Measurements from ENCODE around the gene IMP4.

IMP4 gene

DNA sequence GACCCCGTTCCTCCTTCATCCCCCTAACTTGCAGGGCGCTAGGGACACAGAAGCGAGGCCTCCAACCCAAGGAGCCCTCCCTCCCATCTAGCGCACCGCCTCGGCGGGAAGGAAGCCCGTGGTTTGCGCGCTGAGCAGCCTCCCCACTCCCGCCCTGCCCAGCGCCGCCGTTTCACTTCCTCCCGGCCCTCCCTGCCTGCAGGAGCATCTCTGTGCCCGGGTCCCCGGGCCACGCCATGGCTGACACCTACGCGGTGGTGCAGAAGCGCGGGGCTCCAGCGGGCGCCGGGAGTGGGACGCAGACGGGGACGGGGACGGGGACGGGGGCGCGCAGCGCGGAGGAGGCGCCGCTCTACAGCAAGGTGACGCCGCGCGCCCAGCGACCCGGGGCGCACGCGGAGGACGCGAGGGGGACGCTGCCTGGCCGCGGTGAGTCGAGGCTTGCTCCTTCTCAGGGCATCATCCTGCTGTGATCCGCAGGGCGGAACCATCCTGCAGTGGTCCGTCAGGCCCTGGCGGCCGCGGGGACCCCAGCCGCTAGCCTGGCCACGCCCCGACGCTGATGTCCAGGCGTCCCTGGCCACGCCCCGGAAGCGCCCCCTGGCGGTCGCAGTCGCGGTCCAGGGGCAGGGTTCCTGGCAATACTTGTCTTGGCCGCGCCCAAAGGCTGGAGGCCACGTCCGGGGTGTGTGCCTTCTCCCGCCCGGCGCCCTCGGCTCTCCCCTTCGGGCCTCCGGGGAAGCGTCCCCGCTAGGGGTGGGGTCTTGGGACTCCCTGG, 29.5 kb downstream of the IMP4 start (continued):
- TF ChIP-seq, protein P1, sequence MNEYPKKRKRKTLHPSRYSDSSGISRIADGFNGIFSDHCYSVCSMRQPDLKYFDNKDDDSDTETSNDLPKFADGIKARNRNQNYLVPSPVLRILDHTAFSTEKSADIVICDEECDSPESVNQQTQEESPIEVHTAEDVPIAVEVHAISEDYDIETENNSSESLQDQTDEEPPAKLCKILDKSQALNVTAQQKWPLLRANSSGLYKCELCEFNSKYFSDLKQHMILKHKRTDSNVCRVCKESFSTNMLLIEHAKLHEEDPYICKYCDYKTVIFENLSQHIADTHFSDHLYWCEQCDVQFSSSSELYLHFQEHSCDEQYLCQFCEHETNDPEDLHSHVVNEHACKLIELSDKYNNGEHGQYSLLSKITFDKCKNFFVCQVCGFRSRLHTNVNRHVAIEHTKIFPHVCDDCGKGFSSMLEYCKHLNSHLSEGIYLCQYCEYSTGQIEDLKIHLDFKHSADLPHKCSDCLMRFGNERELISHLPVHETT (tag by site-specific recombination; IDR thresholded peaks at IDR 0.05): no peak
- TF ChIP-seq, protein P2, sequence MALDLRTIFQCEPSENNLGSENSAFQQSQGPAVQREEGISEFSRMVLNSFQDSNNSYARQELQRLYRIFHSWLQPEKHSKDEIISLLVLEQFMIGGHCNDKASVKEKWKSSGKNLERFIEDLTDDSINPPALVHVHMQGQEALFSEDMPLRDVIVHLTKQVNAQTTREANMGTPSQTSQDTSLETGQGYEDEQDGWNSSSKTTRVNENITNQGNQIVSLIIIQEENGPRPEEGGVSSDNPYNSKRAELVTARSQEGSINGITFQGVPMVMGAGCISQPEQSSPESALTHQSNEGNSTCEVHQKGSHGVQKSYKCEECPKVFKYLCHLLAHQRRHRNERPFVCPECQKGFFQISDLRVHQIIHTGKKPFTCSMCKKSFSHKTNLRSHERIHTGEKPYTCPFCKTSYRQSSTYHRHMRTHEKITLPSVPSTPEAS (tag by site-specific recombination; IDR thresholded peaks at IDR 0.05): no peak
- TF ChIP-seq ZNF600 (tag by site-specific recombination; IDR thresholded peaks at IDR 0.05) (no peak), FEZF1 (tag by site-specific recombination; IDR thresholded peaks at IDR 0.05) (no peak), ZNF626 (tag by site-specific recombination; IDR thresholded peaks at IDR 0.05) (no peak), ZNF76 (tag by site-specific recombination; IDR thresholded peaks at IDR 0.05; ENCODE audit: borderline replicate concordance, low read depth) (peak; percentile 84), ZNF768 (tag by site-specific recombination; IDR thresholded peaks at IDR 0.05) (no peak), ZFP69B (tag by site-specific recombination; IDR thresholded peaks at IDR 0.05) (no peak), ZNF785 (tag by site-specific recombination; IDR thresholded peaks at IDR 0.05) (no peak), ZNF670 (tag by site-specific recombination; IDR thresholded peaks at IDR 0.05; ENCODE audit: low read depth) (no peak), BCL11B (tag by site-specific recombination; IDR thresholded peaks at IDR 0.05; ENCODE audit: low read depth) (peak; percentile 48; the same call in 1 of the 2 replicates), ZNF677 (tag by site-specific recombination; IDR thresholded peaks at IDR 0.05) (no peak), ZNF211 (tag by site-specific recombination; IDR thresholded peaks at IDR 0.05; ENCODE audit: low read depth) (no peak), ZNF24 (tag by site-specific recombination; IDR thresholded peaks at IDR 0.05) (no peak), ZNF791 (tag by site-specific recombination; IDR thresholded peaks at IDR 0.05) (no peak), ZNF529 (tag by site-specific recombination; IDR thresholded peaks at IDR 0.05; ENCODE audit: insufficient replicate concordance) (no peak), ZFP37 (tag by site-specific recombination; IDR thresholded peaks at IDR 0.05) (0 out of 2 replicates have a peak, but pooled peaks have one; percentile 68), ZNF37A (tag by site-specific recombination; IDR thresholded peaks at IDR 0.05) (no peak), ZNF558 (tag by site-specific recombination; IDR thresholded peaks at IDR 0.05) (no peak), ZSCAN30 (tag by site-specific recombination; IDR thresholded peaks at IDR 0.05) (peak; percentile 88), ZNF473 (tag by site-specific recombination; IDR thresholded peaks at IDR 0.05) (no peak), ZFHX2 (tag by site-specific recombination; conservative IDR thresholded peaks at IDR 0.05) (peak; percentile 78), ZNF140 (tag by site-specific recombination; IDR thresholded peaks at IDR 0.05) (no peak), SCRT1 (tag by site-specific recombination; IDR thresholded peaks at IDR 0.05; ENCODE audit: borderline replicate concordance) (no peak)
- TF ChIP-seq, protein P3, sequence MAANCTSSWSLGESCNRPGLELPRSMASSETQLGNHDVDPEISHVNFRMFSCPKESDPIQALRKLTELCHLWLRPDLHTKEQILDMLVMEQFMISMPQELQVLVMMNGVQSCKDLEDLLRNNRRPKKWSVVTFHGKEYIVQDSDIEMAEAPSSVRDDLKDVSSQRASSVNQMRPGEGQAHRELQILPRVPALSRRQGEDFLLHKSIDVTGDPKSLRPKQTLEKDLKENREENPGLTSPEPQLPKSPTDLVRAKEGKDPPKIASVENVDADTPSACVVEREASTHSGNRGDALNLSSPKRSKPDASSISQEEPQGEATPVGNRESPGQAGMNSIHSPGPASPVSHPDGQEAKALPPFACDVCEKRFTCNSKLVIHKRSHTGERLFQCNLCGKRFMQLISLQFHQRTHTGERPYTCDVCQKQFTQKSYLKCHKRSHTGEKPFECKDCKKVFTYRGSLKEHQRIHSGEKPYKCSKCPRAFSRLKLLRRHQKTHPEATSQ (tag by site-specific recombination; IDR thresholded peaks at IDR 0.05): no peak
- TF ChIP-seq, protein P4, sequence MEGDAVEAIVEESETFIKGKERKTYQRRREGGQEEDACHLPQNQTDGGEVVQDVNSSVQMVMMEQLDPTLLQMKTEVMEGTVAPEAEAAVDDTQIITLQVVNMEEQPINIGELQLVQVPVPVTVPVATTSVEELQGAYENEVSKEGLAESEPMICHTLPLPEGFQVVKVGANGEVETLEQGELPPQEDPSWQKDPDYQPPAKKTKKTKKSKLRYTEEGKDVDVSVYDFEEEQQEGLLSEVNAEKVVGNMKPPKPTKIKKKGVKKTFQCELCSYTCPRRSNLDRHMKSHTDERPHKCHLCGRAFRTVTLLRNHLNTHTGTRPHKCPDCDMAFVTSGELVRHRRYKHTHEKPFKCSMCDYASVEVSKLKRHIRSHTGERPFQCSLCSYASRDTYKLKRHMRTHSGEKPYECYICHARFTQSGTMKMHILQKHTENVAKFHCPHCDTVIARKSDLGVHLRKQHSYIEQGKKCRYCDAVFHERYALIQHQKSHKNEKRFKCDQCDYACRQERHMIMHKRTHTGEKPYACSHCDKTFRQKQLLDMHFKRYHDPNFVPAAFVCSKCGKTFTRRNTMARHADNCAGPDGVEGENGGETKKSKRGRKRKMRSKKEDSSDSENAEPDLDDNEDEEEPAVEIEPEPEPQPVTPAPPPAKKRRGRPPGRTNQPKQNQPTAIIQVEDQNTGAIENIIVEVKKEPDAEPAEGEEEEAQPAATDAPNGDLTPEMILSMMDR (tag by site-specific recombination; IDR thresholded peaks at IDR 0.05): peak; percentile 96
- TF ChIP-seq, protein P5, sequence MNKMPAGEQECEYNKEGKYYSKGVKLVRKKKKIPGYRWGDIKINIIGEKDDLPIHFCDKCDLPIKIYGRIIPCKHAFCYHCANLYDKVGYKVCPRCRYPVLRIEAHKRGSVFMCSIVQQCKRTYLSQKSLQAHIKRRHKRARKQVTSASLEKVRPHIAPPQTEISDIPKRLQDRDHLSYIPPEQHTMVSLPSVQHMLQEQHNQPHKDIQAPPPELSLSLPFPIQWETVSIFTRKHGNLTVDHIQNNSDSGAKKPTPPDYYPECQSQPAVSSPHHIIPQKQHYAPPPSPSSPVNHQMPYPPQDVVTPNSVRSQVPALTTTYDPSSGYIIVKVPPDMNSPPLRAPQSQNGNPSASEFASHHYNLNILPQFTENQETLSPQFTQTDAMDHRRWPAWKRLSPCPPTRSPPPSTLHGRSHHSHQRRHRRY (tag by site-specific recombination; IDR thresholded peaks at IDR 0.05): no peak
- TF ChIP-seq, protein P6, sequence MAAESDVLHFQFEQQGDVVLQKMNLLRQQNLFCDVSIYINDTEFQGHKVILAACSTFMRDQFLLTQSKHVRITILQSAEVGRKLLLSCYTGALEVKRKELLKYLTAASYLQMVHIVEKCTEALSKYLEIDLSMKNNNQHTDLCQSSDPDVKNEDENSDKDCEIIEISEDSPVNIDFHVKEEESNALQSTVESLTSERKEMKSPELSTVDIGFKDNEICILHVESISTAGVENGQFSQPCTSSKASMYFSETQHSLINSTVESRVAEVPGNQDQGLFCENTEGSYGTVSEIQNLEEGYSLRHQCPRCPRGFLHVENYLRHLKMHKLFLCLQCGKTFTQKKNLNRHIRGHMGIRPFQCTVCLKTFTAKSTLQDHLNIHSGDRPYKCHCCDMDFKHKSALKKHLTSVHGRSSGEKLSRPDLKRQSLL (tag by site-specific recombination; IDR thresholded peaks at IDR 0.05): no peak
